MM.1S (cell line): ENCODE measurements around the gene UBTFL1.

Experiments used
- DNase-seq: peaks from one replicate; pipeline ENCODE4 v3.0.0-alpha.2; 2015
- H2AFZ ChIP-seq: fragments of 300-600 bp; sonication (generic); 2 replicates; pipeline ENCODE4 v1.6.0; 2016; ENCODE audit warnings: antibody characterized with exemption, low read length
- H3F3A ChIP-seq: fragments of 300-600 bp; sonication (generic); 2 replicates; pipeline ENCODE4 v1.6.1; 2016; ENCODE audit warnings: mild to moderate bottlenecking, antibody characterized with exemption, low read length, moderate library complexity, mixed read lengths; ENCODE audit not compliant: insufficient read depth
- H3K27ac ChIP-seq: fragments of 300-600 bp; sonication (generic); 2 replicates; pipeline ENCODE4 v1.5.1; 2016; ENCODE audit warnings: mild to moderate bottlenecking, low read length
- H3K27me3 ChIP-seq: fragments of 300-600 bp; sonication (generic); replicated peaks from 2 replicates; pipeline ENCODE4 v1.6.0; 2016; ENCODE audit warnings: low read length; ENCODE audit not compliant: insufficient read depth
- H3K36me3 ChIP-seq: fragments of 300-600 bp; sonication (generic); replicated peaks from 2 replicates; pipeline ENCODE4 v1.6.1; 2016; ENCODE audit warnings: mild to moderate bottlenecking, low read length, mixed read lengths; ENCODE audit not compliant: insufficient read depth
- H3K4me1 ChIP-seq: fragments of 300-600 bp; sonication (generic); 2 replicates; pipeline ENCODE4 v1.6.1; 2016; ENCODE audit warnings: low read length, mixed read lengths
- H3K4me2 ChIP-seq: fragments of 300-600 bp; sonication (generic); 2 replicates; pipeline ENCODE4 v1.6.0; 2016; ENCODE audit warnings: low read depth, low read length
- H3K4me3 ChIP-seq: fragments of 300-600 bp; sonication (generic); 2 replicates; pipeline ENCODE4 v1.5.1; 2016; ENCODE audit warnings: low read length, mixed read lengths
- H3K79me2 ChIP-seq: fragments of 300-600 bp; sonication (generic); 2 replicates; pipeline ENCODE4 v1.6.1; 2016; ENCODE audit warnings: mixed run types, low read length, mixed read lengths
- H3K9ac ChIP-seq: fragments of 300-600 bp; sonication (generic); 2 replicates; pipeline ENCODE4 v1.6.1; 2016; ENCODE audit warnings: low read length, mixed read lengths
- H3K9me2 ChIP-seq: fragments of 300-600 bp; sonication (generic); replicated peaks from 2 replicates; pipeline ENCODE4 v1.6.1; 2016; ENCODE audit warnings: mild to moderate bottlenecking, low read length, mixed read lengths; ENCODE audit not compliant: insufficient read depth
- H3K9me3 ChIP-seq: fragments of 300-600 bp; sonication (generic); replicated peaks from 2 replicates; pipeline ENCODE4 v1.6.1; 2016; ENCODE audit warnings: mild to moderate bottlenecking, low read length, mixed read lengths; ENCODE audit not compliant: insufficient read depth
- H4K20me1 ChIP-seq: fragments of 300-600 bp; sonication (generic); 2 replicates; pipeline ENCODE4 v1.6.1; 2016; ENCODE audit warnings: mild to moderate bottlenecking, low read length, moderate library complexity, mixed read lengths; ENCODE audit not compliant: insufficient read depth
- EZH2 ChIP-seq: fragments of 300-600 bp; sonication (generic); optimal IDR thresholded peaks from 2 replicates; pipeline ENCODE3; 2017; ENCODE audit warnings: low read depth, mild to moderate bottlenecking, antibody characterized with exemption, low read length, mixed read lengths
- EZH2phosphoT487 ChIP-seq: fragments of 300-600 bp; sonication (generic); IDR thresholded peaks from 2 replicates; pipeline ENCODE4 v1.6.1; 2018; ENCODE audit warnings: antibody characterized with exemption, low read length
- TF ChIP-seq, protein P1 (sequence below): fragments of 300-600 bp; sonication (generic); IDR thresholded peaks from 2 replicates; pipeline ENCODE4 v1.5.1; 2016; ENCODE audit warnings: antibody characterized with exemption, low read length, mixed read lengths

UBTFL1 gene

GRCh38 chr11:90100431-90100830 lies 14.7 kb downstream of the UBTFL1 start:
- no peaks in the 10 kb centered on the region for H3K9me2 ChIP-seq
- H3K9ac ChIP-seq: no peak overlapping the region
- H3K36me3 ChIP-seq: no peaks in the 10 kb centered on the region
- H3F3A ChIP-seq: no peaks in the 10 kb centered on the region
- H3K4me2 ChIP-seq: no peak overlapping the region
- H3K4me3 ChIP-seq: no peak overlapping the region
- no peaks in the 10 kb centered on the region for H3K9me3 ChIP-seq
- no peak overlapping the region for H2AFZ ChIP-seq
- H4K20me1 ChIP-seq: no peaks in the 10 kb centered on the region
- H3K79me2 ChIP-seq: no peaks in the 10 kb centered on the region
- DNase-seq: no peak
- H3K27ac ChIP-seq: no peak overlapping the region
- H3K27me3 ChIP-seq: no peaks in the 10 kb centered on the region
- TF ChIP-seq, protein P1, sequence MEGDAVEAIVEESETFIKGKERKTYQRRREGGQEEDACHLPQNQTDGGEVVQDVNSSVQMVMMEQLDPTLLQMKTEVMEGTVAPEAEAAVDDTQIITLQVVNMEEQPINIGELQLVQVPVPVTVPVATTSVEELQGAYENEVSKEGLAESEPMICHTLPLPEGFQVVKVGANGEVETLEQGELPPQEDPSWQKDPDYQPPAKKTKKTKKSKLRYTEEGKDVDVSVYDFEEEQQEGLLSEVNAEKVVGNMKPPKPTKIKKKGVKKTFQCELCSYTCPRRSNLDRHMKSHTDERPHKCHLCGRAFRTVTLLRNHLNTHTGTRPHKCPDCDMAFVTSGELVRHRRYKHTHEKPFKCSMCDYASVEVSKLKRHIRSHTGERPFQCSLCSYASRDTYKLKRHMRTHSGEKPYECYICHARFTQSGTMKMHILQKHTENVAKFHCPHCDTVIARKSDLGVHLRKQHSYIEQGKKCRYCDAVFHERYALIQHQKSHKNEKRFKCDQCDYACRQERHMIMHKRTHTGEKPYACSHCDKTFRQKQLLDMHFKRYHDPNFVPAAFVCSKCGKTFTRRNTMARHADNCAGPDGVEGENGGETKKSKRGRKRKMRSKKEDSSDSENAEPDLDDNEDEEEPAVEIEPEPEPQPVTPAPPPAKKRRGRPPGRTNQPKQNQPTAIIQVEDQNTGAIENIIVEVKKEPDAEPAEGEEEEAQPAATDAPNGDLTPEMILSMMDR: no peak
- TF ChIP-seq EZH2 (no peak), EZH2phosphoT487 (no peak)
- H3K4me1 ChIP-seq: no peaks in the 10 kb centered on the region

GRCh38 chr11:90113541-90113940 lies 27.8 kb downstream of the UBTFL1 start:
- Histone ChIP-seq H3K79me2 (no peaks in the 10 kb centered on the region), H3K4me1 (no peaks in the 10 kb centered on the region), H3K4me3 (no peak overlapping the region), H3K9me2 (no peaks in the 10 kb centered on the region), H3K4me2 (no peak overlapping the region), H3F3A (no peaks in the 10 kb centered on the region), H3K27ac (no peak overlapping the region), H3K9me3 (no peaks in the 10 kb centered on the region), H2AFZ (no peak overlapping the region), H3K9ac (no peak overlapping the region), H3K27me3 (no peaks in the 10 kb centered on the region), H4K20me1 (no peaks in the 10 kb centered on the region), H3K36me3 (no peaks in the 10 kb centered on the region)
- DNase-seq: peak; percentile 15
- TF ChIP-seq EZH2: no peak
- TF ChIP-seq, protein P1: peak; percentile 38
- TF ChIP-seq EZH2phosphoT487: no peak

DNA sequence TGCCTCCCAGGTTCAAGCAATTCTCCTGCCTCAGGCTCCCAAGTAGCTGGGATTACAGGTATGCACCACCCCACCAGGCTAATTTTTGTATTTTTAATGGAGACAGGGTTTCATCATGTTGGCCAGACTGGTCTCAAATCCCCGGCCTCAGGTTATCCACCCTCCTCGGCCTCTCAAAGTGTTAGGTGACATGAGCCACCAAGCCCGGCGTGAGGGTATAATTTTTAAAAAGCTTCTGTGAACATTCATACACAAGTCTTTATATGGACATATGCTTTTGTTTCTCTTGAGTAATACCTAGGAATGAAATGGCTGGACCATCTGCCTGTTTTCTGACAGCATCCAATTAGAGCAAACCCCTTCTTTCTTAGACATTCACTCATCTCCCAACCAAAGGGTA lies 34.4 kb downstream of the UBTFL1 start:
- Histone ChIP-seq H3K4me2 (no peak overlapping the region), H3K27me3 (no peaks in the 10 kb centered on the region), H3K36me3 (no peaks in the 10 kb centered on the region)

More for the DNA sequence above, 34.4 kb downstream of the UBTFL1 start:
- H3K4me1 ChIP-seq: no peaks in the 10 kb centered on the region
- no peak overlapping the region for H3K27ac ChIP-seq
- no peaks in the 10 kb centered on the region for H3K9me2 ChIP-seq
- no peak overlapping the region for H2AFZ ChIP-seq
- no peak overlapping the region for H3K4me3 ChIP-seq
- no peaks in the 10 kb centered on the region for H3K79me2 ChIP-seq
- H4K20me1 ChIP-seq: no peaks in the 10 kb centered on the region
- H3F3A ChIP-seq: no peaks in the 10 kb centered on the region
- no peak for DNase-seq
- TF ChIP-seq EZH2phosphoT487: no peak
- TF ChIP-seq, protein P1: no peak
- TF ChIP-seq EZH2: no peak
- H3K9ac ChIP-seq: no peak overlapping the region
- H3K9me3 ChIP-seq: no peaks in the 10 kb centered on the region
